Skin of body (tissue), 1 donor: ENCODE data around the gene FYN. TPM values are rescaled to one million over a fixed set of nuclear protein-coding genes. Genes with fewer than 3 reads are reported as not detected.

ENCODE experiments used
- total RNA-seq: library from RNA; depleted of rRNA; stranded (reverse); fragments of >200 nt; gene quantifications from one replicate; pipeline ENCODE4 v1.2.3, GENCODE V29; 2014

The FYN gene
- total RNA-seq, 1 donor from 2014 or later, result 145 TPM

Other genes with a start within 250 kb of the FYN start
- gene CCN6, start 180.7 kb upstream of the FYN start, total RNA-seq, result 0.39 TPM
- gene TUBE1, start 214.0 kb upstream of the FYN start, total RNA-seq, result 38.0 TPM
- 13.8 TPM for gene FAM229B, start 214.1 kb upstream of the FYN start, total RNA-seq